ENCODE data around the gene OR51E2. TPM values are rescaled to one million over a fixed set of nuclear protein-coding genes. Genes with fewer than 3 reads are reported as not detected.

OR51E2 gene
- total RNA-seq, 1 experiment from 2014 or later = not detected

- no peak for TF ChIP-seq E2F5 (CRISPR knock-in tag; IDR thresholded peaks at IDR 0.05)
- TF ChIP-seq ZNF121 (CRISPR knock-in tag; IDR thresholded peaks at IDR 0.05) = no peak
- TF ChIP-seq GABPB1 (CRISPR knock-in tag; IDR thresholded peaks at IDR 0.05) = no peak
- no peak for TF ChIP-seq PREB (CRISPR knock-in tag; IDR thresholded peaks at IDR 0.05; ENCODE audit: borderline replicate concordance)
- no peak for TF ChIP-seq FOXK1 (CRISPR knock-in tag; IDR thresholded peaks at IDR 0.05)
- TF ChIP-seq AR (CRISPR knock-in tag; IDR thresholded peaks at IDR 0.05) = no peak
- TF ChIP-seq ATF1 (CRISPR knock-in tag; IDR thresholded peaks at IDR 0.05) = no peak
- H3K4me1 Mint-ChIP-seq = peaks cover 5% of the 10 kb centered on the region
- no peak for ATAC-seq
- H3K27me3 Mint-ChIP-seq (ENCODE audit: low read depth) = no peaks in the 10 kb centered on the region
- DNase-seq (ENCODE audit: low spot score) = no peak
- no peak overlapping the region for H3K27ac Mint-ChIP-seq
- H3K4me3 Mint-ChIP-seq = no peak overlapping the region
- H3K9me3 Mint-ChIP-seq = no peaks in the 10 kb centered on the region
- ChIA-PET POLR2A (no interaction called here), CTCF (no interaction called here)
- H3K36me3 Mint-ChIP-seq = no peaks in the 10 kb centered on the region
These were observed 25.9 kb downstream of the OR51E2 start for GRCh38 chr11:4671741-4672140.

- ChIA-PET CTCF (no interaction called here), POLR2A (no interaction called here)
- ATAC-seq (no peak), DNase-seq (ENCODE audit: low spot score) (no peak)
- Mint-ChIP-seq H3K4me1 (peaks cover 12% of the 10 kb centered on the region), H3K9me3 (no peaks in the 10 kb centered on the region), H3K4me3 (no peak overlapping the region), H3K36me3 (no peaks in the 10 kb centered on the region), H3K27ac (no peak overlapping the region), H3K27me3 (ENCODE audit: low read depth) (no peaks in the 10 kb centered on the region)
- TF ChIP-seq ESRRA (CRISPR knock-in tag; IDR thresholded peaks at IDR 0.05; ENCODE audit: borderline replicate concordance) (no peak), ZNF423 (CRISPR knock-in tag; IDR thresholded peaks at IDR 0.05) (no peak), ZNF232 (CRISPR knock-in tag; IDR thresholded peaks at IDR 0.05) (no peak), SP1 (CRISPR knock-in tag; conservative IDR thresholded peaks at IDR 0.05) (no peak), ZNF138 (CRISPR knock-in tag; conservative IDR thresholded peaks at IDR 0.05) (no peak), EMX1 (CRISPR knock-in tag; IDR thresholded peaks at IDR 0.05) (no peak), GABPB1 (CRISPR knock-in tag; IDR thresholded peaks at IDR 0.05) (no peak), FOXP4 (CRISPR knock-in tag; IDR thresholded peaks at IDR 0.05) (no peak), CDX4 (CRISPR knock-in tag; IDR thresholded peaks at IDR 0.05; ENCODE audit: borderline replicate concordance) (no peak), NFATC4 (CRISPR knock-in tag; IDR thresholded peaks at IDR 0.05) (no peak), NFYB (CRISPR knock-in tag; conservative IDR thresholded peaks at IDR 0.05; ENCODE audit: low read depth) (no peak), E2F1 (CRISPR knock-in tag; IDR thresholded peaks at IDR 0.05) (no peak), AFF4 (CRISPR knock-in tag; IDR thresholded peaks at IDR 0.05; ENCODE audit: borderline replicate concordance) (no peak), FOXK1 (CRISPR knock-in tag; IDR thresholded peaks at IDR 0.05) (no peak), ZNF317 (CRISPR knock-in tag; IDR thresholded peaks at IDR 0.05; ENCODE audit: borderline replicate concordance, low read depth) (no peak), CREB1 (CRISPR knock-in tag; IDR thresholded peaks at IDR 0.05) (no peak), CBFB (CRISPR knock-in tag; IDR thresholded peaks at IDR 0.05; ENCODE audit: low read depth) (no peak), TP53 (CRISPR knock-in tag; IDR thresholded peaks at IDR 0.05) (no peak), GRHL2 (CRISPR knock-in tag; IDR thresholded peaks at IDR 0.05; ENCODE audit: insufficient replicate concordance, severe bottlenecking) (no peak)
These were observed 32.2 kb downstream of the OR51E2 start for GRCh38 chr11:4665424-4665823.

Measured in WTC11 (cell line).